Left hindlimb (tissue), 1 donor: Measurements from ENCODE around the gene ZNF628.
"Not testable (repeated sequence)": the region's sequence is repeated elsewhere in the genome, so short reads cannot be mapped to it uniquely, and the experiment has no call there.

Source experiments
- DNase-seq: peaks from one replicate; pipeline ENCODE4 v3.0.0-alpha.2; 2018

The ZNF628 gene

DNA sequence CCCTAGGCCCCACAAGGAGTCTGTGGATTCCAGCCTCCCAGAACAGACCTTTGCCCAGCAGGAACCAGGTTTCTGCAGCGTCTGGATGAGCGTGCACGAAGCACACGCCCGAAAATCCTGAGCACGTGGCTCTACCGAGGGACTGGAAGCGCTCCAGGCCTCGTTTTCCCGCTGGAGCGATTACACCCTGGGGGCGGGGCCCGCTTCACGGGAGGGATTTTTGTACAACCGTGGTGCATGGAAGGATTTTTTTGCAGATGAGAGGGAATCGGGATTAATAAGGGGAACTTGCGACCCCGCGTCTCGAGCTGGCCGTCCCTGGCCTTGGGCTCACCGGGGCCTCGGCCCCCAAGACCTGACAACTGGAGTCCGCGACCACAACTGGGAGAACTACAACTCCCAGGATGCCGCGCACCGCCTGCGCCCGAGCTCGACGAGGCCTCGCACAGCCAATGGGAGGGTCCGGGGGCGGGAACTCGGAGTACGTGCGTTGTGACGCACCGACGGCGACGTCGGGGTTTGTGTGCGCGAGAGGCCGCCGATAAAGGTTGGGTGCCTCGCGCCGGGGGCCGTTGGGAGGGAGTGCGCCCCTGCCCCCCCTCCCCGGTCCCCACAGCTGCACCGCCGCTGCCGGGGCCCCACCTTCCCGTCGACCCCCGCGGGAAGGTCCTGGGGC is at the start of gene ZNF628:
Gene ZNF628 (plus strand): TSS at position 518 of the 676 bp plus-strand sequence. CDS start 3,294 bp downstream, outside the sequence.
- DNase-seq = peak; percentile 99

DNA sequence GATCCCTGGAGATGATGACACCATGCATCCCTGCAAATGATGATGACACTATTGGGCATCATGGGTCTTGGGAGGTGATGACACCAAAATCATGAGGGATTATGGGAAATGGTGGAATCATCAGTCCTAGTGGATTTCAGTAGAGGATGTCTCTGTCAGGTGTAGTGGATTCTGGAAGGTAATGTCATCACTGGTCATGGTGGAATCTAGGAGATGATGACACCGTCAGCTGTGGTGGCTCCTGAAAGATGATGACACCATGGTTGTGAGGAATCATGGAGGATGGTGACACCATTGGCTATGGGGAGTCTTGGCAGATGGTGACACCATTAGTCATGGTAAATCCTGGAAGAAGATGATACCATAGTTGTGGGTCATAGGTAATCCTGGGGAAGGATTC is 45.2 kb upstream of the ZNF628 start:
- DNase-seq = no peak

DNA sequence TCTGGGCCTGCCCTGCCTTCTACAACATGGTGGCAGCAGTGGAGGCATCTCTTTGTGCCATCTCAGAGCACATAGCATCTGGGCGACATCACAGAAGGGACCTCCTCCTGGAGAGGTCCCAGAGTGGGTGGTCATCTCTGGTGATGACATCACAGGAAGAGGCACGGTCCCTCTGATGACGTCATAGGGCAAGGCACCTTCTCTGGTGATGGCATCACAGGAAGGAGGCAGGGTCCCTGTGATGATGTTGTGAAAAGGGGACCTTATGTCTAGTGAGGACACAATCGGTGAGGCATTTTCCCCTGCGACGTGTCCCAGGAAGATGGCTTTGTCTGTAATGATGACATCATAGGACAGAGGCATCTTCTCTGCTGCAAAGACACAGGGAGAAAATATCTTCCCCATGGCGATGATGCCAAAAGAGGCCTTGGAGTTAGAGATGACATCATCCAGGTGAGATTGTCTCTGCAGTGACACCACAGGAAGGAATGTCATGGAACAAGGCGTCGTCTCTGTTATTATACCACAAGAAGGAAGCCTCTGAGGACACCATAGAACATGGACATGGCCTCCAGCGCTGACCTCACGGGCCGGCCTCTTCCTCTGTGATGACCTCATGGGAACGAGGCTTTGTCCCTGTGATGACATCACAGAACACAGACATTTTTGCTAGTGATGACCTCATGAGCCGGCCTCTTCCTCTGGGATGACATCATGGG is 44.0 kb upstream of the ZNF628 start:
- no peak for DNase-seq

DNA sequence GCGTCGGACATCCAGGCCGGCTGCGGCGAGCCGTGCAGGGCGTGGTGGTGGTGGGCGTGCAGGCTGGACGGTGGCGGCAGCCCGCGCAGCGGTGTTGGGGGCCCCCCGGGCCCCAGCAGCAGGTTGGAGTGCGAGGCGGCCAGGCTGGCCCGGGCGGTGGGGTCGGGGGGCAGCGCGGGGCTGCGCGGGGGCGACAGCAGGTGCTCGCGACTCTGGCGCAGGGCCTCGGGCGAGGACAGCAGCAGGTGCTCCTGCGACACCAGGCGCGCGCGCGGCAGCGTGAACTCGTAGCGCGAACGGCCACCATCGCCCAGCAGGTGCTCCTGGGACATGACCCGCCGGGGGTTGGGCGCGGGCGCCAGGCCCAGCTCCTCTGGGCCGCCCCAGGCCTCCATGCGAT is 43.1 kb upstream of the ZNF628 start:
- DNase-seq = no peak

DNA sequence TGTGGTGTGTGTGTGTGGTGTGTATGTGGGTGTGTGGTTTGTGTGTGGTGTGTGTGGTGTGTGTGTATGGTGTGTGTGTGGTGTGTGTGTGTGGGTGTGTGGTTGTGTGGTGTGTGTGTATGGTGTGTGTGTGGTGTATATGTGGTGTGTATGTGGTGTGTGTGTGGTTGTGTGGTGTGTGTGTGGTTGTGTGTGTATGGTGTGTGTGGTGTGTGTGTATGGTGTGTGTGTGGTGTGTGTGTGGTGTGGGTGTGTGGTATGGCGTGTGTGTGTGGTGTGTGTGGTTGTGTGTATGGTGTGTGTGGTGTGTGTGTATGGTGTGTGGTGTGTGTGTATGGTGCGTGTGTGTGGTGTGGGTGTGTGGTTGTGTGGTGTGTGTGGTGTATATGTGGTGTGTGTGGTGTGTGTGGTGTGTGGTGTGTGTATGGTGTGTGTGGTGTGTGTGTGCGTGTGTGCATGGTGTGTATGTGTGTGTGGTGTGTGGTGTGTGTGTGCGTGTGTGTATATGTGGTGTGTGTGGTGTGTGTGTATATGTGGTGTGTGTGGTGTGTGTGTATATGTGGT is 42.0 kb upstream of the ZNF628 start:
- no peak for DNase-seq

DNA sequence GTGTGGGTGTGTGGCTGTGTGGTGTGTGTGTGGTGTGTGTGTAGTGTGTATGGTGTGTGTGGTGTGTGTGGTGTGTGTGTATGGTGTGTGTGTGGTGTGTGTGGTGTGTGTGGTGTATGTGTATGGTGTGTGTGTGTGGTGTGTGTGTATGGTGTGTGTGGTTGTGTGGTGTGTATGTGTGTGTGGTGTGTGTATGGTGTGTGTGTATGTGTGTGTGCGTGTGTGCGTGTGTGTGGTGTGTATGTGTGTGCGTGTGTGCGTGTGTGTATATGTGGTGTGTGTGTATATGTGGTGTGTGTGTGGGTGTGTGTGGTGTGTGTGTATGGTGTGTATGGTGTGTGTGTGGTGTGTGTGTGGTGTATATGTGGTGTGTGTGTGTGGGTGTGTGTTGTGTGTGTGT is 41.4 kb upstream of the ZNF628 start:
- no peak for DNase-seq

DNA sequence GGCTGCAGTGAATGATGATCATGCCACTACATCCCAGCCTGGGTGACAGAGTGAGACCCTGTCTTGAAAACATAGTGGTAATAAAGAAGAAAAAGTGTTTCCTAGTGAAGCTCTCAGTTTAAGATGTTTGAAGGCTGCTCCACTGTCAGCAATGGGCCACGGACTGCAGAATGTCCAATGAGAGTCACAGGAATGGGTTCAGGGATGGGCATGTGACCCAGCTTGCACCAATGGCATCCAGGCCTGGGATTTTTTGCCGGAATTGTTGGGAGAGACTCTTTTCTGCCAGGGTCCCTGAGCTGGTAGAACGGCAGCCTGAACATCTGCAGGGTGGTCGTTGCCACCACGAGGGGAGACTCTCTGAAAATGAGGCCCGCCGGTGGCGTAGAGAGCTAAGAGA is 39.6 kb upstream of the ZNF628 start:
- DNase-seq = peak; percentile 9

DNA sequence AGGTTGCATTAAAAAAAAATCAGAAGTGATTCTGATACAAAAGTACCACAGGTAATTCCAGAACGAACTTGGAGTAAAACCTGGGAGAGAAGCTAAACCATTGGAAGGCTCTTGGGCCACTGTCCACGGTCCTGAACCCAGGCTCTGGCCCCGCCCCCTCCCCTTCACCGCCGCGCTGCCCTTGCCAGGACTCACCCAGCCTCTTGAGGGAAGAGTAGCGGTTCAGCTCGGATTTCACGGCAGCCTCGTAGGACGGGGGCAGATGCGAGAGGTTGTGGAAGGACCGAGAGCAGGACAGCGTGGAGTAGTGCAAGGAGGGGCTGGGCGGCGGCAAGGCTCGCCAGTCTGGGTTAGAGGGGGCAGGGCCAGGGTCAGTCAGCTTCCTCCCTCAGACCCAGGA is 39.0 kb upstream of the ZNF628 start:
- DNase-seq = peak; percentile 80

DNA sequence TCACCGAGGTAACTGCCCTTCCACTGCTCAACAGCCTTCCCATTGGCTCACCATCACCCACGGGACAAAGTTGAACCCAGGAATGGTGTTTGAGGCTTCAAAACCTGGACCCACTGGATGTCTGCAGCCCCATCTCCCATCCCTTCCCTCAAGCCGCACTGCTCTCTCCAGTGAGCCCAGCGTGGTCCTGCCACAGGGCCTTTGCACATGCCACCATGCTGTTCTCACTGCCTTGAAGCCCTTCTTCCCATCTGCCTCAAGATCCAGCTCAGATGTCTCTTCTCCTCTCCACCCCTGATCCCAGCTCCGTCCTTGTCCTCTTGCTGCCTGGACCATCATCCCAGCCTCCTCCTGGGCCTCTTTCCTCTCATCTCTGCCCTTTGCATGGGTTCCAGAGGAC is 37.4 kb upstream of the ZNF628 start:
- DNase-seq = no peak

DNA sequence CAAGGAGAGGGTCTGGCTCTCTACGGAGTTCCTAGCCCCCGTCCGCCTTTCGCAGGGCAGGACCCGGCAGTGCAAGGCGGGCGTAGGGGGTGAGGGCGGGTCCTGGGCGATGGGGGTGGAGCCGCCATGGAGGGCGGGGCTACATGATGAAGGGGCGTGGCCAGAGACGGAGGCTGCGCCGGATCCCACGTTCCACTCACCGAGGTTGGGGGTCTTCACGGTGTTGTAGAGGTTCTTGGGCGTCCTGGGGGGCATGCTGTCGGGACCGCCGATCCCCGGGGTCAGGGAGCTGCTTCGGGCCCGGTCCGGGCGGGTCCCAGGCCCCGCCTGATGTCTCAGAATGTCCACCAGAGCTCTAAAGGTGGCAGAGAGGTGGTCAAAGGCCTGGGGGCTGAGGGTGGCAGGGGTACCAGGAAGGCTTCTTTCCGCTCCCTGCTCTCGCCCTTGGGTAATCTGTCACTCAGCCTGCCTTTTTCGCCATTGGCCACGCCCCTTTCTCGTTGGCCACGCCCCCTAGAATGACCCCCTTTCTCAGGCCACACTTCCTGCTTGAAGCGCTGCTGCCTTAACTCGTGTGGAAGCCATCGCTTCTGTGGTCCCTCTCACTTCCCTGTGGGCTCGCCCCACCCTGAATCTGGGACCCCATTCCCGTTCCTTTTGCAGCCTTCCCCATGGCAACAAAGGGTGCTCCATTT is 35.9 kb upstream of the ZNF628 start:
- DNase-seq = peak; percentile 27

DNA sequence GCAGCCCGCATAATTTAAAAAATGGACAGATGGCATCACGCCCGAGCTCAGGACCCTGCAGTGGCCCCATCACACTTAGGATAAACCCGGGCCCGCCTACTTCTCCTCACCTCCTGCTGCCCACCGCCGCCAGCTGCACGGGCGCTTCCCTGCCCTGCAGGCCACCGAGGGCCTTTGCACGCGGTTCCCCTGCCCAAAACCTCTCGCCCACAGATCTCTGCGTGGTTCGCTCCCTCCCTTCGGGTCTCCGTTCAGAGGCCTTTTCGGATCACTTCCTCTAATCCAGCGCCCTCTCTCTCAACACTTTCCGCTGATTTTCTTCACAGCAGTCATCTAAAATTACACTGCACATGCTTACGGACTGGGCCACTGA is 35.1 kb upstream of the ZNF628 start:
- no peak for DNase-seq

DNA sequence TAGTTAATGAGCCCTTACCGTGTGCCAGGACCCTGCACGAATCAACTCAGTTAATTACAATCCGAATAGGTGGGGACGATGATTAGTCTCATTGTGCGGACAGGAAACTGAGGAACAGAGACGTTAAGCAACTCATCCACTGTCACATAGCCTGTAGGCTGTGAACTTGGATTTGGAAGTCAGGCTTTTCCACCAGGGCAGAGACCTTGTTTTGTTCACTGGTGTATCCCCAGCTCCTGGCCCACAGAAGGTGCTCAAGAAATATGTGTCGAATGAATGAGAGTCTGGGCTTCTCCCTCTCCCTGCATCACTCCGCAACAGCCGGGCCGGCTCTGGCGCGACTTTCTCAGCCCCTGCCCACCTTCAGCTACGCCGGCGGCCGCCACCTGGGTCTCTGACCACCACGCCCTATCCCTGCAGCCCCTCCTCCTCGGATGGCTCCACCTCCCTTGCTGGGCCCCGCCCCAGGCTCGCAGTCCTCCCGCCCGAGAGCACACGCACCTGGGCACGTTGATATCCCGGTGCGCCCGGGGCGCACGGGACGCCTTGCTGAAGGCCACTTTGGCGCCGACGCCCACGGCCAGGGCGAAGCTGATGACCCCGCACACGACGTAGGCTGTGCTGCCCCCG is 34.6 kb upstream of the ZNF628 start:
- no peak for DNase-seq

DNA sequence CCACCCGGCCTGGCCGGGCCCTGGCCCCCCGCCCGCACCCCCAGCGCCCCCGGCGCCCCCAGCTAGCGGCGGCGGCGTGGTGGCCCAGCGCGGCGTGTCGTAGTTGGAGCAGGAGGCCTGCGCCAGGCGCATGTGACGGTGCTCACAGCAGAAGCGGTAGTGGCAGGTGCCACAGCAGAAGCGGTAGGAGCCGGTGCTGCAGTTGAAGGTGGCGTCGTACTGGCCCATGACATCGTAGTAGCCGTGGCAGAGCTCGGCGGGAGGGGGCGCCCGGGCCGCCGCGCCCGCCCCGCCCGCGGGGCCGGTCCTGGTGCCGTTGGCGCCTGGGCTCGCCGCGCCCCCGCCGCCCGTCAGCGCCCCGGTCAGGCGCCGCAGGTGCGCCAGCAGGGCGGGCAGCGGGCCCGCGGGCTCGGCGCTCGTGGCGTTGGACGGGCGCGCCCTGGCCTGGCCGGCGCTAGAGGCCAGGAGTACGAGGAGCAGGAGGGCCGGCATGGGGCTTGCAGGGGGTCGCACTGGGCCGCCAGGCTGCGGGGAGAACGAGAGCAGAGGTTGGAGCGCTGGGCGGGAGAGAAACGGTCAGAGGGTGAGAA is 34.0 kb upstream of the ZNF628 start:
- no peak for DNase-seq

DNA sequence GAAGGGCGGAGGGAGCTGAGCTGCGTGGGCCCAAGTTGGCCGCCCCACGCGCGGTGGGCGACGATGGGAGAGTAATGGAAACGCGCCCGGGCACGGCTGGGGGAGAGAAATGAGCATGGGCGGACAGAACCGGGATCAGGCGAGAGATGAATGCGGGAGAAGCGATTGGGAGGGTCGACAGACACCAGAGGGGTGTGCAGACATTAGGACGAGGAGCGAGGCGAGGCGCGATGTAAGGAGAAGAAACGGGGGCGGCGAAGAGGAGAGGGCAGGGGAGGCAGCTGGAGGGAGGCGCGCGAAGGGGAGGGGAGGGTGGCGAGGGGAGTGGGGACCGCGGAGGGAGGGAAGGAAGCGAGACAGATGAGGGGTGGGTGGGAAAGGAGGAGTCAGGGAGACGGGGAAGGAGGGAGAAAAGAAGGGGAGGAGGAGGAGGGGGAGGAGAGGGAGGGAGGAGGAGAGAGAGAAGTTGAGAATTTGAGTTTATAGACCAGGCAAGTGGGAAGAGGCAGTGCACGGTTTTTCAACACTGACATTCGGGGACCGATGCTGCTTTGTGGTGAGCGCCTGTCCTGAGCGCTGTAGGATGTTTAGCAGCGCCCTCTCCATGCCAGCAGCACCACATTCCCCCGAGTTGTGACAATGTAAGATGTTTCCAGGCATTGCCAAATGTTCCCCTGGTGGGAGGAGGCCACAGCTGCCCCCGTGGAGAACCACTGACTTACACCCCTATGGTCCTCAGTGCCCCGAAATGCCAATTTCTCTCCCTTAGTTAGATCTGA is 33.2 kb upstream of the ZNF628 start, which contains the start of gene SHISA7:
Gene SHISA7 (minus strand): TSS at position 256 of the 779 bp plus-strand sequence. CDS start 437 bp downstream, outside the sequence.
- DNase-seq = no peak

DNA sequence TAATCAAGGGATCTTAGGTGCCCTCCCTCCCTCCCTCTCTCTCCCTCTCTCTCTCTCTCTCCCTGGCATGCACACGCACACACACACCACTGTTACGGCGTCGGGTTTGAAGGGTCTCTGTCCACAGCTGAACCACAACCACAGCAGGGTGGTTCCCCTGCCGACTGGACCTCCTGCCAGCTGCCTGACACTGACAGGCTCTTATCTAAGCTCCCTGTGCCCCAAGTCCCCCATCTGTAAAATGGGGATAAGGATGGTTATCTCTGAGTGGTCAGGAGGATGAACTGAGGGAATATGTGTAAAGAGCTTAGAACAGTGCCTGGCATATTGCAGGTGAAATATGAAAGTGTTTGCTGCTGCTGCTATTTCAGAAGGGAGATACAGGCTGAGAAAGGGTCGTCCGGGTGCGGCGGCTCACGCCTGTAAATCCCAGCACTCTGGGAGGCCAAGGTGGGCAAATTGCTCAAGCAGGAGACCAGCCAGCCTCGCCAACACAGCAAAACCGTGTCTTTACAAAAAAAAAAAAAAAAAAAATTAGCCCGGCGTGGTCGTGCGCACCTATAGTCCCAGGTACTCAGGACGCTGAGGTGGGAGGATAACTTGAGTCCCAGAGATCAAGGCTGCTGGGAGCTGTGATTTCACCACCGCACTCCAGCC is 32.5 kb upstream of the ZNF628 start:
- no peak for DNase-seq

DNA sequence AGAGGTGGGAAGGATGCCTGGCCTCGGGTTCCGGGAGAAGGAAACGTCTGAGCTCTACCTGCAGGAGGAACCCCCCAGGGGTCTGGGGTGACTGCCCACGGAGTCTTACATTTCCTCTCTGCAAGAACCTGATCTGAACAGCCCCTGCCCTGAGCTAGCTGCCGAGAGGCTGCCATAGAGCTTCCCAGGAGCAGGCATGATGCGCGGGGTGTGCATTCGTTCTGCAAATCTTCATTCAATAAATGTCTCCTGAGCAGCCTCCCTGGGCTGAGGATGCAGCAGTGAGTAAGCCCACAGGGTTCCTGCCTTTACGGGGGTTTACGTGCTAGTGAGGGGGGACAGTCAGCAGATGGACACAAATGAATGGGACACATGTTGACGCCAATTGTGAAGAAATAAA is 31.8 kb upstream of the ZNF628 start:
- no peak for DNase-seq

DNA sequence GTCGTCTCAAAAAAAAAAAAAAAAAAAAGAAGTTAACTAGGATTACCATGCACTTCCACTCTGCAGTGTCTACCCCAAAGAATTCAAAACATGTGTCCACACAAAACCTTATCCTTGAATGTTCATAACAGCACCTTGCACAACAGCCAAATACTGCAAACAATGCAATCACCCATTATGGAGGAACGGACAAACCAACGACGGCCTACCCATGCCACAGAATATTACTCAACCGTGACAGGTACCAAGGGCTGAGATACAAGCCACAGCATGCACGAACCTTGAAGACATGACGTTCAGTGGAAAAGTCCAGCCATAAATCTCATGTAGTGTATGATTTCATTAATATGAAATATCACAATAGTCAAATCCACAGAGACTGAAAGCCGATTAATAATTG is 30.4 kb upstream of the ZNF628 start:
- no peak for DNase-seq

DNA sequence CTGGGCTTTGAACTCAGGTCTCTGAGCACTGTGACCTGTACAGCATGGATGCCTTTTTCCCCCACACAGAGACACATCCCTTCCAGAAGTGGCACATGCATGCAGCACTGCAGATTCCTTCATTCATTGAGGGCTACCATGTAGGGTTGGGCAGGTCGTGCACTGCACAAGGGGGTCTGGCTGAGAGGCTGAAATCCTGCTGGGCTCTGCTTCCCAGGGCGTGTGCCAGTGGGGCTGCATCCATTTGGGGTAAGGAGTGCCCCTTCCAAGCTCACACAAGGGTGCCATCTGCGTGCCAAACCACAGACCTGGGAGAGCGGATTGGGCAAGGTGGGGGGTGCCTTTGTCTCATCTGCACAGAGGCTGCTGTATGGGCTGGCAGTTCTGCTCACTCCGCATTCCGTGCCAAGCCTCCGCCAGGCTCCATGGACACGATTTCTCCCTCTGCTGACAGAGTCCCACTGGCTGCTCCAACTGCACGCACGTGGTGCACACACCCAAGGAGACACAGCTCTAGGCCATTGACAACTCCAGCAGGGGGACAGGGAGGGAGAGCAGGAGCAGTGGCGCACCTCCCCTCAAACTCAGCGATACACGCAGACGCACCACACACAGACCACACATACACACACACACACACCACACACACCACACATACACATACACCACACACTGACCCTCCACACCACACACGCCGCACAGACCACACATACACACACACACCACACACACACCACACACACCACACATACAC is 28.8 kb upstream of the ZNF628 start:
- no peak for DNase-seq

DNA sequence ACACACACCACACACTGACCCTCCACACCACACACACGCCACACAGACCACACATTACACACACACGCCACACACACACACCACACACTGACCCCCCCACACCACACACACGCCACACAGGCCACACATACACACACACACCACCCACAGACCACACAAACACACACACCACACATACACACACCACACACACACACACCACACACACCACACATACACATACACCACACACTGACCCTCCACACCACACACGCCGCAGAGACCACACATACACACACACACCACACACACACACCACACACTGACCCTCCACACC is 28.3 kb upstream of the ZNF628 start:
- not testable (repeated sequence) for DNase-seq

DNA sequence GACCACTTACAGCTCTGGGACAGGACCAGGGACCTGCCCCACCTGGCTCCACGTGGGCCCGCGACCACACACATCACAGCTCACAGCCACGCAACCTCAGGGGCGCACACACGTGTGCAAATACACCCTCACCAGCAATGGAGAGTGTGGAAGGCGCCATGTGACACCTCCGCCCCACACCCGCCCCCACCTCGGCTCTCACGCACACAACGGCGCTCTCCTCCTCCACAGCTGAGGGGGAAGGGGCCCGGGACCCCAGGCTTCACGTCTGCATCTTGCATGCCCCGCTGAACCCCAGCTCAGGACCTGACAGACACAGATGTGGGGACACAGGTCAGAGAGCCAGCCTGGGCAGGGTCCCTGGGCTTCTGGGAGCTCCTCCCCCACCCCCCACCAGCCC is 26.9 kb upstream of the ZNF628 start:
- no peak for DNase-seq
